Eye (tissue), 1 donor: Measurements from ENCODE around the gene CATSPERZ.

Source experiments
- DNase-seq: peaks from one replicate; pipeline ENCODE4 v3.0.0-alpha.2; 2015

CATSPERZ gene

DNA sequence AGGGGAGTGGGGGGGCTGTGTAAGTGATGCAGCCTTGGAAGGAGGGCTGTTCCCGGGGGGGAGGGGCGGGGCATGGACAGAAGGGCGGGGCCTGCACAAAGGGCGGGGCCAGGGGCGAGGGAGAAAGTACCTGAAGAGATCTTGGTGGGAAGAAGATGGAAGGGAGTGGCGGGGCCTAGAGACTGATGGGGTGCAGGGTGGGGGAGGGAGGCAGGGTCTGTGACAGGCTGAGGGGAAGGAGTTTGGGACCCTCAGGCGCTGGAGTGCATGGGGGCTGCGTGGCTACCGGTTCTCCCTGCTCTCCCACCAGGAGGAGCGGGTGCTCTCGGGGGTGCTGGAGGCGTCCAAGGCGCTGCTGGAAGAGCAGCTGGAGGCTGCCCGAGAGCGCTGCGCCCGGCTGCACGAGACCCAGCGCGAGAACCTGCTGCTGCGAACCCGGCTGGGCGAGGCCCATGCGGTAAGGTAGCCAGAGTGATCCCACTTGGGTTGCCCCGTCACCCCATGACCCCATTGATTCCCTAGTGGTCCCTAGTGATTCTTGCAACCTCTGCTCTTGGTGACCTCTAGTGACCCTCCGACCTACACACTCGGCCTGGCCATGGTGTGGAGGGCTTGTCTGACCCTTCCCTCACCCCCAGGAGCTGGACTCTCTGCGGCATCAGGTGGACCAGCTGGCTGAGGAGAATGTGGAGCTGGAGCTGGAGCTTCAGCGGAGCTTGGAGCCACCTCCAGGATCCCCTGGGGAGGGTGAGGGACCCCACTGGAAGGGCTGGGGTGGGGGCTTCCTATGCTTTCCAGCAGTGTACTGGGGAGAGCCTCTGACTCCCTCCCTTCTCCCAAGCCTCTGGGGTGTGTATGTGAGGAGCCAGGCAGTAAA, 42.9 kb downstream of the CATSPERZ start:
- no peak for DNase-seq

DNA sequence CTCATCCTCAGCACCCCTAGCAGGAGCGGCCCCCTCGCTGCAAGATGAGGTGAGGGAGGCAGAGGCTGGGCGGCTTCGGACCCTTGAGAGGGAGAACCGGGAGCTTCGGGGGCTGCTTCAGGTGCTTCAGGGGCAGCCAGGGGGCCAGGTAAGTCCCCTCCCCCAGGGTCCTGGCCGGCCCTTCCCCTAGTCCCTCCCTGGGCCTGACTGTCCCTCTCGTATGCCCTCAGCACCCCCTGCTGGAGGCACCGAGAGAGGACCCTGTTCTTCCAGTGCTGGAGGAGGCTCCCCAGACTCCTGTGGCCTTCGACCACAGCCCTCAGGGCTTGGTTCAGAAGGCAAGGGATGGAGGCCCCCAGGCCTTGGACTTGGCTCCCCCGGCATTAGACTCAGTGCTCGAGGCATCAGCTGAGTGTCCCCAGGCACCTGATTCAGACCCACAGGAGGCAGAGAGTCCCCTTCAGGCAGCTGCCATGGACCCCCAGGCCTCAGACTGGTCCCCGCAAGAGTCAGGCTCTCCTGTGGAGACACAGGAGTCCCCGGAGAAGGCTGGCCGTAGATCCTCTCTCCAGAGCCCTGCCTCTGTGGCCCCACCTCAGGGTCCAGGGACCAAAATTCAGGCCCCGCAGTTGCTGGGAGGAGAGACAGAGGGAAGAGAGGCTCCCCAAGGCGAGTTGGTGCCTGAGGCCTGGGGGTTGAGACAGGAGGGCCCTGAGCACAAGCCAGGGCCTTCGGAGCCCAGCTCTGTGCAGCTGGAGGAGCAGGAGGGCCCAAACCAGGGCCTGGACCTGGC, 43.8 kb downstream of the CATSPERZ start:
- DNase-seq, result peak; percentile 32

DNA sequence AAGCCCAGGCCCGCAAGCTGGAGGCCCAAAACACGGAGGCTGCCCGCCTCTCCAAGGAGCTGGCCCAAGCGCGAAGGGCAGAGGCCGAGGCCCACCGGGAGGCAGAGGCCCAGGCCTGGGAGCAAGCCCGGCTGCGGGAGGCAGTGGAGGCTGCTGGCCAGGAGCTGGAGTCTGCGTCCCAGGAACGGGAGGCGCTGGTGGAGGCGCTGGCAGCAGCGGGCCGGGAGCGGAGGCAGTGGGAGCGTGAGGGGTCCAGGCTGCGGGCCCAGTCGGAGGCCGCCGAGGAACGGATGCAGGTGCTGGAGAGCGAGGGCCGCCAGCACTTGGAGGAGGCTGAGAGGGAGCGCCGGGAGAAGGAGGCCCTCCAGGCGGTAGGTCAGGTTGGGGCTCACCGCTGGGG, 44.6 kb downstream of the CATSPERZ start:
- no peak for DNase-seq

DNA sequence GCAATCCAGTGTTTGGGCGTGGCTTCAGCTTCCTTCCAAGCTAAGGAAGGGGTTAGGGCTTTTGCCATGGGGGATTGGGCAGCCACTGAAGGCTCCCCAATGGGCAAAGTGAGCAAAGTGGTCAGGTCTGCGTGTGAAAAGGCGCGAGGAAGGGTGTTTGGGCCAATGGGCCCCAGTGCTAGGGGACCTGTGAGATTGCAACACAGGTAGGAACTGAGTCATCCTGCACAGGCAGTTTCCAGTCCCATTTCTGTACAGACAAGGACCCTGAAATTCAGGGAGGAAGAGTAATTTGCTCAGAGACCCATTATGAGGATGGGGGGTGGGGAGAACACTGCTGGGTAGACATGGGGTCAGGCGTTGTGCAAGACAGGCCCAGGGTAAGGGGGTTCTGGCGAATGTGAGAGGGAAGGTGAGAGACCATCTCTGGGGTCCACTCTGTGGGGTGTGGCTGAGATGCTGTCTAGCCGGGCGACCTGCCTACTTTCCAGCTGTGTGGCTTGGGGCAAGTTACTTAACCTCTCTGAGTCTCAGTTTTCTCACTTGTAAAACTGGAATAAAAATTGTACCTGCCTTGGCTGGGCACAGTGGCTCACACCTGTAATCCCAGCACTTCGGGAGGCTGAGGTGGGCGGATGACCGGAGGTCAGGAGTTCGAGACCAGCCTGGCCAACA, 47.2 kb downstream of the CATSPERZ start:
- DNase-seq, result no peak

DNA sequence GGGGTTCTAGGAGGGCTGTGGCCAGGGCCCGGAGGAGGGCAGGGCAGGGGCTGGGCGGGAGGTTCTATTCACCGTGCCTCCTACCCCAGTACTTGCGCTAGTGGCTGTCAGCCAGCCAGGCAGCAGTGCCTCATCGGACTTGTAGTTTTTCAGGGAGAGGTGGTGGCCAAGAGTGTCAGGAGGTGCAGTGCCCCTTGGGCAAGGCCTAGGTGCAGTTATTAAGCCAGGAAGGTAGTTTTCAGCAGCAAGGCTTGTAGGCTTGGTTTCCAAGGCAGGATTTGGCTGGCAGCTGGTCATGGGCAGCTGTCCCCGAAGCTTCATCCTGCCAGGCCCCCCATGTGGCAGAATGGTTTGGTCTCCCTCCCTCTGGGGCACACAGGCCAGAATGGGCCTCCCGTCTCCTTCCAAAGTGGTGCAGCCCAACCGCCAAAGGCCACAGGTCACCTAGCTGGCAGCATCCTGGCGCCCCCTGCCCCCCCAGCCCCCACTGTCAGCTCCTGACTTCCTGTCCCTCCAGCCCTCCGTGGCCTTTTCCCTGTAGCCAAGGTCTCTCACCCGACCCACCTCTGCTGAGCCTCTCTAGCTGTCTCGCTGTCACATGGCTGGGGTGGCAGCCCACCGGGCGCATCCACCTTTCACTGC, 48.3 kb downstream of the CATSPERZ start:
- peak; percentile 56 for DNase-seq

DNA sequence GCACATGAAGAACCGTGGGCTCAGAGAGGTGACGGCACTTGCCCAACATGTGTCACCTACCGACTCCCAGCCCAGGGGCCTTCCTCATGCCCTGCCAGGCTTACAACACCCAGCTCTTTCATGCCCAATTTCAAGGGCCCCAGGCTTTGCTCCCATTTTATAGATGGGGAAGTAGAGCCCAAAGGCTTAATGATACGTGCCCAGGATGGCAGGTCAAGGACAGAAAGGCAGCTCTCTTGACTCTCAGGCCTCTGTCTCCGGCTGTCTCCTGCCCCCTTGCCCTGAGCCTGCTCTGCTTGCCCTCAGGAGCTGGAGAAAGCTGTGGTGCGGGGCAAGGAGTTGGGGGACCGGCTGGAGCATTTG, 48.8 kb downstream of the CATSPERZ start:
- DNase-seq, result no peak

DNA sequence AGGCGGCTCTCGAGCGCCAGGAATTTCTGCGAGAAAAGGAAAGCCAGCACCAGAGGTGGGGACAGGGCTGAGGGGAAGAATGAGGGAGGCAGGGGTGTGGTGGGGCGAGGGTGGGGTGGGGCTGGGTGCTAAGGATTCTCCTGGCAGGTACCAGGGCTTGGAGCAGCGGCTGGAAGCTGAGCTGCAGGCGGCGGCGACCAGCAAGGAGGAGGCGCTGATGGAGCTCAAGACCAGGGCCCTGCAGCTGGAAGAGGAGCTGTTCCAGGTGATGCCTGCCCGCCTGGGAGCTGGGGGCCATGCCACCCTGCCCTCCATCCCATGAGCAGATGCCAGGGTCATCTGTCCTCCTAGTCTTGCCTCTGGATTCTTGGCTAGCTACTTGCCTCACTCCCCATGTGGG, 49.2 kb downstream of the CATSPERZ start:
- DNase-seq, result no peak

DNA sequence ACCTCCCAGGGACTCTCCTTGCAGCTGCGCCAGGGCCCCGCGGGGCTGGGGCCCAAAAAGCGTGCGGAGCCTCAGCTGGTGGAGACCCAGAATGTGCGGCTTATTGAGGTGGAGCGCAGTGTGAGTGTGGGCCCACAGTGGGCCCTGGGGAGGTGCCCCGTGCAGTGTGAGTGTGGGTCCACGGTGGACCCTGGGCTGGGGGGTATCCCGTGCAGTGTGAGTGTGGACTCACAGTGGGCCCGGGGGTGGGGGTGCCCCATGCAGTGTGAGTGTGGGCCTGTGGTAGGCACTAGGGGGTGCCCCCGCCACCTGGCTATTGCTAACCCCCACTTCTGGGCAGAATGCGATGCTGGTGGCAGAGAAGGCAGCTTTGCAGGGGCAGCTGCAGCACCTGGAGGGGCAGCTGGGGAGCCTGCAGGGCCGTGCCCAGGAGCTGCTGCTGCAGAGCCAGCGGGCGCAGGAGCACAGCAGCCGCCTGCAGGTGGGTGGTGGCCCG, 51.0 kb downstream of the CATSPERZ start:
- no peak for DNase-seq

DNA sequence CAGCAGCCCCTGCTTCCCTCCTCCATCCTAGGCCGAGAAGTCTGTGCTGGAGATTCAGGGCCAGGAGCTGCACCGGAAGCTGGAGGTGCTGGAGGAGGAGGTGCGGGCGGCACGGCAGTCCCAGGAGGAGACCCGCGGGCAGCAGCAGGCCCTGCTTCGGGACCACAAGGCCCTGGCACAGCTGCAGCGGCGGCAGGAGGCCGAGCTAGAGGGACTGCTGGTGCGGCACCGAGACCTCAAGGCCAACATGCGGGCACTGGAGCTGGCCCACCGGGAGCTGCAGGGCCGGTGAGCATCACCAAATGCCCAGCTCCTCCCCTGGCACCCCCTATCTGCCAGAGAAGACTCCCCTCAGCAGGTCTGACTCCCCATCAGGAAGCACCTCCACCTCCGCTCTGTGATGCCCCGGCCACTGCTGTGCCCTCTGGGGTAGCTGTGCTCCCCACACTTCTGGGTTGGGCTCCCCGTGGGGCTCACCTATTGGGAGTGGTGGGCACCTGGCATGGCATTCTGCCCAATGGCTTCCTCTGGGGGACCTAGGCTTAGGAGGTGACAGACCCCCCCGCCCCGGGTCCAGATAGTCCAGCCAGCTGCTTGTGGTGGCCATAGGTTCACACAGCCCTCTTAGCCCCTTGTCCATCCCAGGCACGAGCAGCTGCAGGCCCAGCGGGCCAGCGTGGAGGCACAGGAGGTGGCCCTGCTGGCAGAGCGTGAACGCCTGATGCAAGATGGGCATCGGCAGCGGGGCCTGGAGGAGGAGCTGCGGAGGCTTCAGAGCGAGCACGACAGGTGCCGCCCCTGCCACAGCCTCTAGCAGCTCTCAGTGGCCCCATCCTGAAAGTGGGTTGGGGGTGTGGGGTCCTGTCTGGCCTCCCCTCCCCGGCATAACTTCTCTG, 52.2 kb downstream of the CATSPERZ start:
- no peak for DNase-seq

DNA sequence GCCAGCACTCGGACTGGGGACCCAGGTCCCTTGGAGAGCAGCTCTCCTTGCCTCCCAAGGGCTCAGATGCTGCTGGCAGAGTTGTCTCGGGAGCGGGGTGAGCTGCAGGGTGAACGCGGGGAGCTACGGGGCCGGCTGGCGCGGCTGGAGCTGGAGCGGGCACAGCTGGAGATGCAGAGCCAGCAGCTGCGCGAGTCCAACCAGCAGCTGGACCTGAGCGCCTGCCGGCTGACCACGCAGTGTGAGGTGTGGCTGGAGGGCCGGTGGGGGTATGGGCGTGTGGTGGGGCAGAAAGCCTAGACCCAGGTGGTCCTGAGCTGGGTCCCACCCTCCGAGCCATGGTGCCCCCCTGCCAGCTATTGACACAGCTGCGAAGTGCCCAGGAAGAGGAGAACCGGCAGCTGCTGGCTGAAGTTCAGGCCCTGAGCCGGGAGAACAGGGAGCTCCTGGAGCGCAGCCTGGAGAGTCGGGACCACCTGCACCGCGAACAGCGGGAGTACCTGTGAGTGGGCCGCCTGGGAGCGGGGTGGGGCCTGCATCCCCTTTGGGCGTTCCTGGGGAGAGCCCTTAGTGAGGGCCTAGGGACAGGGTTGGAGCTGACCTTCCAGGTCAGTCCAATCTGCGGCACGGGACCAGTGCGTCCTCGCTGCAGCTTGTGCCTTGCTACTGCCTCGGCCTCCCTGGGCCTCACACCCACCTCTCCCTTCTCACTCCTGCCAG, 53.0 kb downstream of the CATSPERZ start:
- DNase-seq, result no peak

DNA sequence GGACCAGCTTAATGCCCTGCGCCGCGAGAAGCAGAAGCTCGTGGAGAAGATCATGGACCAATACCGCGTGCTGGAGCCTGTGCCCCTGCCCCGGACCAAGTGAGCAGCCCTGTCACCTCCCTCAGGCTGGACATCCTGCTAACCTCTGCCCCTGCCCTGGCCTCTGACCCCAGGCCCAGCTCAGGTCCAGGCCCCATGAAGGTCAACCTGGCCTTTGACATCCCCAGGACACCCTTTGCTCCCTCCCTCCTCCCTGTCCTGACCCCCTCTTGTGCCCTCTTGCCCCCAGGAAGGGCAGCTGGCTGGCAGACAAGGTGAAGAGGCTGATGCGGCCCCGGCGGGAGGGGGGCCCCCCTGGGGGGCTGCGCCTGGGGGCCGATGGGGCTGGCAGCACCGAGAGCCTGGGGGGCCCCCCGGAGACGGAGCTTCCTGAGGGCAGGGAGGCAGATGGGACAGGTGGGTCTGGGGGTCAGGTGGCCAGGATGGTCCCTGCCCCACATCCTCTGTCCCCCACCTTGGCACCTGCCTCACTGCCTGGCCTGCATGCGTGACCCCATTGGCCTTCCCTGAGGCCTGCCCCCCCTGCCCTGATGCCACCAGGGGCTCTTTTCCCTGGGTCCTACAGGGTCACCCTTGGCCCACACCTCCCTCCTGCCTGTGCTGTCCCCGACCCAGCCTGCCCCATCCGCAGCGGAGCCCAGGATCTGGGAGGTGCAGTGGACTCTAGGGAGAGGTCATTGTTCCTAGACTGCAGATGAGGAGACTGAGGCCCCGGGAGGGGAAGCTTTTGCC, 53.8 kb downstream of the CATSPERZ start:
- no peak for DNase-seq
